Fibroblast of villous mesenchyme (primary cell): ENCODE results near the gene MC3R. TPM values are rescaled to one million over a fixed set of nuclear protein-coding genes. Genes with fewer than 3 reads are reported as not detected.

Experiments
- small RNA-seq: library from RNA; depleted of rRNA; stranded (forward); fragments of <200 nt; gene quantifications from one replicate; pipeline ENCODE3, GENCODE V24; 2012
- total RNA-seq: library from RNA; depleted of rRNA; stranded (reverse); fragments of >200 nt; gene quantifications from 2 replicates; pipeline ENCODE4 v1.2.3, GENCODE V29; 2012

The MC3R gene
- total RNA-seq, 1 donor, result not detected

Small RNAs within 50 kb of the gene (small RNA-seq; reads per million reads assigned to genes)
- not detected for gene RNA5SP487

Other genes starting within 250 kb of the MC3R start
- gene CBLN4, start 243.2 kb upstream of the MC3R start, total RNA-seq, result not detected in 2 replicates
- gene FAM210B, start 110.2 kb downstream of the MC3R start, total RNA-seq, result 38.0 and 46.2 TPM in 2 replicates
- 22.9 and 57.0 TPM in 2 replicates for gene AURKA, start 143.5 kb downstream of the MC3R start, total RNA-seq
- 22.9 and 40.6 TPM in 2 replicates for gene CSTF1, start 143.9 kb downstream of the MC3R start, total RNA-seq
- gene CASS4, start 163.5 kb downstream of the MC3R start, total RNA-seq, result 1.3 and 3.5 TPM in 2 replicates
- 63.5 and 80.3 TPM in 2 replicates for gene RTF2, start 219.9 kb downstream of the MC3R start, total RNA-seq